T-helper 2 cell treated with Interferon-gamma antibody and Interleukin-4, amounts not matched to agents 100 ng/mL and 5 ng/mL, for 36 hours (primary cell): ENCODE measurements around the gene SUN5. TPM values are rescaled to one million over a fixed set of nuclear protein-coding genes. Genes with fewer than 3 reads are reported as not detected.

Source experiments
- intact Hi-C: fragments of 100-400 bp; cut with micrococcal nuclease; formaldehyde crosslinking; loops from one replicate; pipeline ENCODE4 v1.15.1; 2023
- total RNA-seq: library from RNA; stranded (reverse); gene quantifications from 2 replicates; pipeline ENCODE4 v1.2.3, GENCODE V29; 2022

The SUN5 gene
- total RNA-seq, 1 donor from 2014 or later = not detected

DNA sequence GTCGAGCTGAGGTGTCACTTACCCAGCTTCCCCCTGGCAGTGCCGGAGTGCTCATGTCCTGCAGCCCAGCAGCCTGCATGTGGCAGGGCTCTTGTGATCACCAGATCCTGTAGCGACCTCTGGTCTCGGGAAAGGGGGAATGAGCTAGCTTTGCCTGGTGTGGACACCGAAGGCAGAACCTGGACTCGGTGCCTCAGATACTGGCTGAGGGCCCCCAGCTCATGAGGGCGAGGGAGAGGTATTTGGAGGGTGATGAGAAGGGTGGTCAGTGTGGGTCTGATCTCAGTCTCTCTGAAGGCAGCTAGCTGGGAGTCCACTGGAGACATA is 26.3 kb downstream of the SUN5 start:
- intact Hi-C loops = loop anchor here (10.0 kb wide), 1 partner anchor 623 kb away; the partner anchor contains the start of gene ASXL1

- intact Hi-C loops = loop anchor here (10.0 kb wide), 1 partner anchor 623 kb away; the partner anchor contains the start of gene ASXL1
These were observed 26.8 kb downstream of the SUN5 start for GRCh38 chr20:32977281-32978008.

DNA sequence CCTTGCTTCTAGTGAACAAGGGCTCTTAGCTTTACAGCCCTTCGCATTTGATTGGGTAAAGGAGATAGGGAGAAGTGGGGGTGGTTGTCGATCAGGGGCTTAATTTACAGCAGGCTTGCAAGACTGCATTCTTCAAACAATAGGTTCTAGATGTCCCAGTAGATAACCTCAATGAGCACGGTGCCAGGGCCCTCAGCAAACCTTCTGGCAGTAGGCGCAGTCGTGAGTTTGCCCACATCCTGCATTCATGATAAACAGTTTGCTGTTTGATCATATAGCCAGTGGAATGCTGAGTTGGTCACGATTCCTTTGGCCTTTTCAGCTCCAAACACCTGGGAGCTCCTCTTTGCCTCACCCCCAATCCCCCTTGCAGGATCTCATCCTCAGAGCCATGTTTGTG is 27.5 kb downstream of the SUN5 start:
- intact Hi-C loops = loop anchor here (10.0 kb wide), 1 partner anchor 622 kb away; the partner anchor contains the start of gene ASXL1

DNA sequence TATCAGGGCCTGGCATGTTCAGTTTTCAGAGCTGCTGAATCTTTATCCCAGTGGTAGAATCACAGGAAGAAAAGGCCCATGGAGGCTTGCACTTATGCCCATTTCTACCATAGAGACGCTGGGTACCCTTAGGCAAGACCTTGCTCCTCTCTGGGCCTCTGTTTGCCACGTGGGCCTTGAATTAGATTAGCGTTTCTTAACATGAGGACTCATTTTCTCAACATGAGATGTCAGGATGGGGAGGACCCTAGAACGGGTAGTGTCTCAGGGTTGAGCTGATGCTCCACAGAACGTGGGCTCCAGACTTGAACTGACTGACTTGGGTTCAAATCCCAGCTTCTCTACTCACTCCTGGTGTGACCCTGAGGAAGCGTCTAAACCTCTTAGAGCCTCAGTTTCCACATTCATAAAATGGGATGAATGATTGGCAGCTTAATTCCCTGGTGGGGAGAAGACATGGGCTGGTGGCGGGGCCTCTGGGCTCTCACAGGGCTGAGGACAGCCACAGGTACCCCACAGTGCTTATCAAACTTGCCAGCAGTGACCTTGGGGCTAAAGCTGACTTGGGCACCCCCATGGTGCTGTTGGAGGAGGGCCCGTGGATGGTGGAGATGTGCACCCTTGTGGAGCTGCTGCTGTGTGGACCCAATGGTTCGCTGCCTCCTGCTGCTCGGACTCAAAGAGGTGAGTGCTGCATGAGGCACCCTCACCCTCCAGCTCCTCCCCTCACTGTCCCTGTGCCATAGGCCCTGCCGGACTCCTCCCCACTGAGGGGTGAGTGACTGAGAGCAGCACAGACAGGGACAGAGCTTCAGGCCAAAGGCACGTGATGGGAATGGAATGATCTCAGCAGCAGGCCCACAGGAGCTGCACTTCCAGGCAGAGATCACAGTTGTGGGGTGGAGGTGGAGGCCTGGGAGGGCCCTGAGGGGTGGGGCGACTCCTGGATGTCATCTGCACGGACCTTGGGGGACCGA is 28.2 kb downstream of the SUN5 start:
- intact Hi-C loops = loop anchor here (10.0 kb wide), 1 partner anchor 621 kb away; the partner anchor contains the start of gene ASXL1

DNA sequence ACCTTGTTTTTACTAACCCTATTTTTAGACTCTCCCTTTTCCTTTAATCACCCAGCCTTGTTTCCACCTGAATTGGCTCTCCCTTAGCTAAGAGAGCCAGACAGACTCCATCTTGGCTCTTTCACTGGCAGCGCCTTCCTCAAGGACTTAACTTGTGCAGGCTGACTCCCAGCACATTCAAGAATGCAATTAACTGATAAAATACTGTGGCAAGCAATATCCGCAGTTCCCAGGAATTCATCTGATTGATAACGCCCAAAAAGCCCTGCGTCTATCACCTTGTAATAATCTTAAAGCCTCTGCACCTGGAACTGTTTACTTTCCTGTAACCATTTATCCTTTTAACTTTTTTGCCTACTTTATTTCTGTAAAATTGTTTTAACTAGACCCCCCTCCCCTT is 29.1 kb downstream of the SUN5 start:
- intact Hi-C loops = loop anchor here (10.0 kb wide), 1 partner anchor 620 kb away; the partner anchor contains the start of gene ASXL1

- intact Hi-C loops = loop anchor here (5.0 to 10.0 kb wide), 2 partner anchors 437 to 620 kb away; partner anchors contain the start of gene ASXL1
These were observed 29.8 kb downstream of the SUN5 start for GRCh38 chr20:32974204-32975064.

- intact Hi-C loops = loop anchor here (2.0 to 10.0 kb wide), 3 partner anchors 28 to 618 kb away; partner anchors contain the start of gene ASXL1
These were observed 31.0 kb downstream of the SUN5 start for GRCh38 chr20:32973077-32973717.

DNA sequence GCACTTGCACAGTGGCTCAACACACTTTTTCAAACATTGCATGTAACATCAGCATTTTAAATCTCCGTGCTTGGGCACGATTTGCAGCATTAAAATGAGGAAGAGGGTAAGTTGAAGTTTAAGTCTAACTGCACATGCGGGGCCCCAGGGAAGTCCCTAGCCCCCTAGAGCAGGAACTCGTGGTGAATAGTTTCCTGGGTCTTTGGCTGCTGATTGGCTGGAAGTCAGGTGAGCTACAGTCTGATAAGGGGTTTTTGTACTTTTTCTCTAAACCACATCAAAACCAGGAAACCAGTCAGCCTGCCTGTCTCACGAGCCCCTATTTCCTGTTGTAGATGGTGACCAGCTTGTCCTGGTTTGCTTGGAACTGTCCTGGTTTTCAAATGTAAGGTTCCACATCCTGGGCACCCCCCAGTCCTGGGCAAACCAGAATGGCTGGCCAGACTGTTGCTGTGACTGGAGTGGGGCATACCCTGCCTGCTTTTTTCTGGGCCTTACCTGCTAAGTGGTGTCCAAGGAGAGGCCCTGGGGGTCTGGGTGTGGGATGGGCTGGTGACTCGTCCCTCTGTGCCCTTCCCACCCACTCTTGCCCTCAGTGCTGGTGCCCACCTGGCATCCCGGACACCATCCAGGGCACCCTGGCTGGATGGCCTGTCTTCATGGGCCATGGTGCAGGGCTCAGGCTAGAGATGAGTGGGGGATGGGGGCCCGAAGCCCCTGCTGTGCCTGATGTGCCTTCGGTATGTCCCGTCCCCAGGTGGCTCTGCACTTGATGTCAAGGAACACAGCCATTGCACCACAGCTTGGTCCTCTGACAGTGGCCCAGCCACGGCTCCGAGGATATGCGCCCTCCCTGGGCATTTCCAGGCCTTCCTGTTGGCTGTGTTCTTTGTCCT is 31.8 kb downstream of the SUN5 start:
- intact Hi-C loops = loop anchor here (2.0 to 10.0 kb wide), 3 partner anchors 28 to 618 kb away; partner anchors contain the start of gene ASXL1

DNA sequence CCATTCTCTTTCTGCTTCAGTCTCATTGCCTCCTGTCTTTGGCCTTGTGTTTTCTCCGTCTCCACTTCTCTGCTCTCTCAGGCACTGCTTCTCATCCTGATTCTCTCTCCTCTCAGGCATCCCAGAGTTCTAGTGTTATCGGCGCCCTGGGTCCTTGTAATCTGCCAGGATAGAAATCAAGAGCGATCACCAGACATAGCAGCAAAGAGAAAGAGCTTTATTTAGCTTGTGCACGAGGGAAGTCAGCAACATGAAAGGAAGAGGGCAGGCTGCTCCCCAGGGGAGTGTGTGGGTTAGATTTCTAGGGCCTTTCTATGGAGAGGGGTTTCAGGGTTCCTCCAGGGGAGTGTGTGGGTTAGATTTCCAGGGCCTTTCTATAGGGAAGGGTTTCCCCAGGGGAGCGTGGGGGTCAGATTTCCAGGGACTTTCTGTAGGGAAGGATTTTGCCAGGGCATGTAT is 32.5 kb downstream of the SUN5 start:
- intact Hi-C loops = loop anchor here (2.0 to 10.0 kb wide), 3 partner anchors 27 to 617 kb away; partner anchors contain the start of gene ASXL1

GRCh38 chr20:32970973-32971300 is 33.3 kb downstream of the SUN5 start:
- intact Hi-C loops = loop anchor here (5.0 to 10.0 kb wide), 2 partner anchors 434 to 616 kb away; partner anchors contain the start of gene ASXL1

GRCh38 chr20:32970115-32970972 is 33.9 kb downstream of the SUN5 start:
- intact Hi-C loops = loop anchor here (5.0 to 10.0 kb wide), 2 partner anchors 433 to 616 kb away; partner anchors contain the start of gene ASXL1

- intact Hi-C loops = loop anchor here (5.0 to 10.0 kb wide), 2 partner anchors 432 to 615 kb away; partner anchors contain the start of gene ASXL1
These were observed 34.7 kb downstream of the SUN5 start for GRCh38 chr20:32969356-32970114.

GRCh38 chr20:32968478-32969241 is 35.6 kb downstream of the SUN5 start:
- intact Hi-C loops = no loop called here

DNA sequence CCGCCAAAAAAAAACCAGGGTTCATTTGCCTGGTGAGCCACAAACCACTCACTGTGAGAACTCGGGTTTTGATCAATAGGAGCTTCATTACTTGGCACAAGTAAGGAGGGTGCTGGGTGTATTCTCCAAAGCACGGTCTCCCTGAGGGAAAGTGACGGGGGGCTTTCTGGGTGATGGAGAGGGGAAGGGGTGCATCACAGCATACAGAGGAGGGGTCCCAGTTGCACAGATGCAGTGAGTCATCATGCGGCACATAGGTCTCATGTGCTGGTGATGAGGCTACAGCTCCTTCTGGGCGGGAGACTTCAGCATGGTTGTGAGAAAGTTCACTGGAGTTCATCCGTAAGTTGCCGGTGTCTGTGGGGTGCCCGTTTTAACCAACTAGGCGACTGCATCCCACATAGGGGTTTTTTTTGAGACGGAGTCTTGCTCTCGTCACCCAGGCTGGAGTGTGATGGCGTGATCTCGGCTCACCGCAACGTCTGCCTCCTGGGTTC is 36.2 kb downstream of the SUN5 start:
- intact Hi-C loops = no loop called here

- intact Hi-C loops = no loop called here
These were observed 37.1 kb downstream of the SUN5 start for GRCh38 chr20:32966881-32967781.
